ENCODE data around the gene FADS2. TPM values are rescaled to one million over a fixed set of nuclear protein-coding genes. Genes with fewer than 3 reads are reported as not detected.

The FADS2 gene
- 10 to 100 TPM; 15.1 to 37.0 (median 23.5) TPM for total RNA-seq
- polyA plus RNA-seq = 10 to 100 TPM; 12.2 to 31.6 TPM
- long read RNA-seq, donor 1, transcript FADS2-202 (12 exons, 3,630 nt) = major isoform, 5 of 28 reads
- long read RNA-seq, donor 1, partial matches to known transcripts = 17 of 28 reads
- long read RNA-seq, donor 1, other reads (novel, unspliced or antisense) = 5 of 28 reads
- long read RNA-seq, donor 2, full-length matches to known transcripts = 11 of 35 reads
- long read RNA-seq, donor 2, partial matches to known transcripts = 14 of 35 reads
- long read RNA-seq, donor 2, other reads (novel, unspliced or antisense) = 10 of 35 reads
- long read RNA-seq, donor 3, transcript FADS2-202 (12 exons, 3,630 nt) = major isoform, 8 of 52 reads
- long read RNA-seq, donor 3, partial matches to known transcripts = 22 of 52 reads
- long read RNA-seq, donor 3, other reads (novel, unspliced or antisense) = 20 of 52 reads

DNA sequence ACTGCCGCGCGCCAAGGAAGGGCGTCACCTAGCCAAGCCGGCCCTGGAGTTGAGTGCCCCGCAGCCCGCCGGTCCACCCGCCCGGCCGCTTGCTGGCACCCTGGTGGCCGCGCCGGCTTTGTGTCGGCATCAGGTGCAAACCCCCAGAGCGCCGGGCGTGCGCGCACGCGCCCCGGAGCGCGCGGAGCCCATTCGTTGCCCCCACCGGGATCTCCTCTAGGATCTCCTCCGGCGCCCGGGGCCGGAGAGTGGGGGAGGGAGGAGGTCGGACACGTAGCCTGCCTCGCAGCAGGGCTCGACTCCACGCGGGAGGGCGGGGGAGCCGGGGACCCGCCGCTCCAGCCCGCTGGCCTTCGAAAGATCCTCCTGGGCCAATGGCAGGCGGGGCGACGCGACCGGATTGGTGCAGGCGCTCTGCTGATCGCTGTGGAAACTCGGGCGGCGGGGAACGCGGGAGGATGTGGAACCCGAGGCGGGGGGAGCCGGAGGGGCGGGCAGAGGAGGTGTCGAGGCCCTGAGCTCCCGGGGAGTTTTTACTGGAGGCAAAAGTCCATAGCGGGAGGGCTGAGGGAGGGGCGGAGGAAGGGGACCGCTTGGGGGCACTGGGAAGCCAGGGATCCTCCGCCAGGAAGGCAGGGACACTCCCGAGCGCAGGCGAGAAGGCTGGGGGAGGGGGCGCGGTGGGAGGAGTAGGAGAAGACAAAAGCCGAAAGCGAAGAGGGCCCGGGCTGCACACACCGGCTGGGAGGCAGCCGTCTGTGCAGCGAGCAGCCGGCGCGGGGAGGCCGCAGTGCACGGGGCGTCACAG is at the start of gene FADS2:
Gene FADS2, plus strand, starts transcription at position 730 of the 808 bp plus-strand sequence. CDS start 91 bp downstream, outside the sequence.
- intact Hi-C loops (cut with DNase I) = loop anchor here in 2 of 10 donors (2.0 to 5.0 kb wide), 2 partner anchors 35 to 63 kb away; partner anchors contain the start of gene FADS3 (in 1 of the 2)
- ATAC-seq (peak; percentile 84 to 92 (median 88)), DNase-seq (peak; percentile 93 to 94)
- H3K36me3 ChIP-seq = peaks cover 0 to 4% (median 0%) of the 10 kb centered on the region in 9 donors
- TF ChIP-seq CTCF (IDR thresholded peaks at IDR 0.05) = peak in 1 of 9 donors; percentile 30
- H3K27me3 ChIP-seq = peaks cover 0 to 11% (median 0%) of the 10 kb centered on the region in 7 donors
- peak within 1 kb of the TSS; percentile 40 to 95 (median 86) for H3K27ac ChIP-seq
- 0 to 1% methylated on average over 83 of the region's 83 CpGs for WGBS, 2 donors
- H3K9me3 ChIP-seq = no peaks in the 10 kb centered on the region
- peaks cover 12 to 57% (median 43%) of the 10 kb centered on the region in 9 donors for H3K4me1 ChIP-seq
- peak within 1 kb of the TSS; percentile 44 to 86 (median 73) for H3K4me3 ChIP-seq

- H3K27me3 ChIP-seq = peaks cover 0 to 13% (median 0%) of the 10 kb centered on the region in 7 donors
- DNase-seq (no peak), ATAC-seq (no peak)
- no peak for TF ChIP-seq CTCF (IDR thresholded peaks at IDR 0.05)
- no peak overlapping the region for H3K27ac ChIP-seq
- H3K4me3 ChIP-seq = no peak overlapping the region
- H3K4me1 ChIP-seq = peaks cover 0 to 13% (median 6%) of the 10 kb centered on the region in 9 donors
- WGBS, 2 donors = 86 to 91% methylated on average over 11 of the region's 11 CpGs
- peaks cover 0 to 5% (median 0%) of the 10 kb centered on the region in 9 donors for H3K36me3 ChIP-seq
- no peaks in the 10 kb centered on the region for H3K9me3 ChIP-seq
- intact Hi-C loops (cut with DNase I) = no loop called here
These were observed 49.7 kb upstream of the FADS2 start for GRCh38 chr11:61778357-61778886.

DNA sequence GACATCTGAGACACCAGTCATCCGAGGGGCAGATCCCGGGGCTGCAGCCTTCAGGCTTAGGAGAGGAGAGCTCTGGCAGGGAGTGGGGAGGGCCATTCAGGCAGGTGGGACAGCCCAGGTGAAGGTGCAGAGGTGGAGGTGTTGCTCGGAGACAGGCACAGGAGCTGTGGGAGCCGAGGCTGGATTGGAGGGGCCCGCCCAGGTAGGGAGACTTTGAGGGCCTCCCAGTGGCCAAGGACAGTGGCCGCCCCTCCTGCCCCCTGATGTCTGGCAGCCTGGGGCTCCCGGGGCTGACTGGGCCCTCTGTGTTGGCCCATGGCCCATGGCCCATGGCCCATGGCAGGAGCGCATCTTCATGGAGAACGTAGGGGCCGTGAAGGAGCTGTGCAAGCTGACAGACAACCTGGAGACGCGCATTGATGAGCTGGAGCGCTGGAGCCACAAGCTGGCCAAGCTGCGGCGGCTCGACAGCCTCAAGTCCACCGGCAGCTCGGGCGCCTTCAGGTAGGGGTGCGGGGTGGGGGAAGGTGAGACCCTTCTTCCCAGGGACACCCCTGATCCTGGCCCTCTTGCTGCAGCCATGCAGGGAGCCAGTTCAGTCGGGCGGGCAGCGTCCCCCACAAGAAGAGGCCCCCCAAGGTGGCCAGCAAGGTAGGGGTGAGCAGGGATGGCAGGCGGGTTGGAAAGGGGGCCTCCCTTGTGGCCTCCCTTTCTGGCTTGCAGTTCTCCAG is 49.0 kb upstream of the FADS2 start:
- WGBS, 2 donors = 88% methylated on average over 24 of the region's 24 CpGs

More for the DNA sequence above, 49.0 kb upstream of the FADS2 start:
- Histone ChIP-seq H3K27me3 (peaks cover 0 to 13% (median 0%) of the 10 kb centered on the region in 7 donors), H3K4me1 (peaks cover 0 to 13% (median 6%) of the 10 kb centered on the region in 9 donors), H3K27ac (no peak overlapping the region), H3K9me3 (no peaks in the 10 kb centered on the region), H3K4me3 (no peak overlapping the region), H3K36me3 (peaks cover 0 to 10% (median 0%) of the 10 kb centered on the region in 9 donors)
- DNase-seq (no peak), ATAC-seq (no peak)
- intact Hi-C loops (cut with DNase I) = no loop called here
- no peak for TF ChIP-seq CTCF (IDR thresholded peaks at IDR 0.05)

Measured in heart right ventricle (tissue), 16 donors.